Loucy (cell line): ENCODE results near the gene UROD.
"Not testable (repeated sequence)": the region's sequence is repeated elsewhere in the genome, so short reads cannot be mapped to it uniquely, and the experiment has no call there.

ENCODE experiments used
- H2AFZ ChIP-seq: fragments of 200-600 bp; sonication (generic); 2 replicates; pipeline ENCODE4 v1.6.0; 2016; ENCODE audit warnings: antibody characterized with exemption, mild to moderate bottlenecking, low read length, moderate library complexity
- H3F3A ChIP-seq: fragments of 200-600 bp; 2 replicates; pipeline ENCODE4 v1.6.0; 2016; ENCODE audit warnings: antibody characterized with exemption, low read depth, mild to moderate bottlenecking
- H3K27me3 ChIP-seq: fragments of 200-600 bp; sonication (generic); 2 replicates; pipeline ENCODE4 v1.6.1; 2014; ENCODE audit warnings: low read length, mild to moderate bottlenecking; ENCODE audit not compliant: insufficient read depth, poor library complexity, severe bottlenecking
- H3K36me3 ChIP-seq: fragments of 200-600 bp; sonication (generic); 2 replicates; pipeline ENCODE4 v1.6.1; 2016; ENCODE audit warnings: low read length; ENCODE audit not compliant: insufficient read depth
- H3K4me1 ChIP-seq: fragments of 200-600 bp; sonication (generic); 2 replicates; pipeline ENCODE4 v1.5.1; 2014; ENCODE audit warnings: low read length, mild to moderate bottlenecking; ENCODE audit not compliant: insufficient read depth, poor library complexity, severe bottlenecking
- H3K4me2 ChIP-seq: fragments of 200-600 bp; sonication (generic); 2 replicates; pipeline ENCODE4 v1.6.0; 2014; ENCODE audit warnings: antibody characterized with exemption, low read length, low read depth, mild to moderate bottlenecking; ENCODE audit not compliant: poor library complexity, severe bottlenecking
- H3K4me3 ChIP-seq: fragments of 200-600 bp; sonication (generic); 2 replicates; pipeline ENCODE4 v1.5.1; 2014; ENCODE audit warnings: low read length, mild to moderate bottlenecking, mixed read lengths; ENCODE audit not compliant: poor library complexity, severe bottlenecking
- H3K79me2 ChIP-seq: fragments of 200-600 bp; sonication (generic); 2 replicates; pipeline ENCODE4 v1.6.1; 2014; ENCODE audit warnings: low read length; ENCODE audit not compliant: insufficient read depth
- H3K9ac ChIP-seq: fragments of 200-600 bp; sonication (generic); 2 replicates; pipeline ENCODE4 v1.6.0; 2014; ENCODE audit warnings: mild to moderate bottlenecking, low read depth, low read length, moderate library complexity; ENCODE audit not compliant: poor library complexity, severe bottlenecking
- H3K9me2 ChIP-seq: fragments of 200-600 bp; sonication (generic); replicated peaks from 2 replicates; pipeline ENCODE4 v1.6.1; 2016; ENCODE audit warnings: low read depth, low read length, mixed read lengths
- H3K9me3 ChIP-seq: fragments of 200-600 bp; sonication (generic); 2 replicates; pipeline ENCODE4 v1.6.1; 2014; ENCODE audit warnings: mild to moderate bottlenecking, antibody characterized with exemption, low read length, low read depth; ENCODE audit not compliant: insufficient read depth
- H4K20me1 ChIP-seq: fragments of 200-600 bp; sonication (generic); 2 replicates; pipeline ENCODE4 v1.6.0; 2014; ENCODE audit warnings: antibody characterized with exemption, low read length, mild to moderate bottlenecking; ENCODE audit not compliant: insufficient read depth, poor library complexity, severe bottlenecking
- EZH2phosphoT487 ChIP-seq: fragments of 200-600 bp; IDR thresholded peaks from 2 replicates; pipeline ENCODE4 v1.6.1; 2018; ENCODE audit warnings: antibody characterized with exemption, mild to moderate bottlenecking, moderate library complexity, borderline replicate concordance
- TF ChIP-seq, protein P1 (sequence below): fragments of 200-600 bp; sonication (generic); conservative IDR thresholded peaks from 2 replicates; pipeline ENCODE4 v1.5.1; 2014; ENCODE audit warnings: mild to moderate bottlenecking, antibody characterized with exemption, low read length

UROD gene

DNA sequence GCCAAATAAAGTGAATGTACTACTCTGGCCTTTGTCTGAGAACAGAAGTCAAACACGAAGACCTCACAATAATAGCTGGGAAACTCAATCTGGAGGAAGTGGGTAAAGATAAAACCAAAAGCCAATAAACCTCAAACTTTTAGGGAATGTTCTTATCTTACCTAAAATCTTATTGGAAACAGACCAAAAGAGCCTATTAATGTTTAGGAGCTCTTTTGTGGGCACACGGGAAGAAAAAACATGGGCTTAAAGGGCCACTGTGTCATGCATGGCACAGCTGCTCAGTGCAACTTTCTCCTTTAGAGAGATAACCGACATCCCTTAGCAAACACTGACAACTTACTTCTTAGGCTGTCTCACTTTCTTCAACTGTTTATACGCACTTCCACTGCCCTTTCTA is 41.7 kb upstream of the UROD start:
- no peak overlapping the region for H3K4me3 ChIP-seq
- no peak for TF ChIP-seq EZH2phosphoT487
- TF ChIP-seq, protein P1, sequence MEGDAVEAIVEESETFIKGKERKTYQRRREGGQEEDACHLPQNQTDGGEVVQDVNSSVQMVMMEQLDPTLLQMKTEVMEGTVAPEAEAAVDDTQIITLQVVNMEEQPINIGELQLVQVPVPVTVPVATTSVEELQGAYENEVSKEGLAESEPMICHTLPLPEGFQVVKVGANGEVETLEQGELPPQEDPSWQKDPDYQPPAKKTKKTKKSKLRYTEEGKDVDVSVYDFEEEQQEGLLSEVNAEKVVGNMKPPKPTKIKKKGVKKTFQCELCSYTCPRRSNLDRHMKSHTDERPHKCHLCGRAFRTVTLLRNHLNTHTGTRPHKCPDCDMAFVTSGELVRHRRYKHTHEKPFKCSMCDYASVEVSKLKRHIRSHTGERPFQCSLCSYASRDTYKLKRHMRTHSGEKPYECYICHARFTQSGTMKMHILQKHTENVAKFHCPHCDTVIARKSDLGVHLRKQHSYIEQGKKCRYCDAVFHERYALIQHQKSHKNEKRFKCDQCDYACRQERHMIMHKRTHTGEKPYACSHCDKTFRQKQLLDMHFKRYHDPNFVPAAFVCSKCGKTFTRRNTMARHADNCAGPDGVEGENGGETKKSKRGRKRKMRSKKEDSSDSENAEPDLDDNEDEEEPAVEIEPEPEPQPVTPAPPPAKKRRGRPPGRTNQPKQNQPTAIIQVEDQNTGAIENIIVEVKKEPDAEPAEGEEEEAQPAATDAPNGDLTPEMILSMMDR, result no peak
- H3K36me3 ChIP-seq, result peaks cover 7% of the 10 kb centered on the region; the same call in 1 of the 2 replicates
- H3K9me2 ChIP-seq, result no peaks in the 10 kb centered on the region
- H3K79me2 ChIP-seq, result no peaks in the 10 kb centered on the region
- no peaks in the 10 kb centered on the region for H4K20me1 ChIP-seq
- no peak overlapping the region for H3K9ac ChIP-seq
- H3F3A ChIP-seq, result no peaks in the 10 kb centered on the region
- no peak overlapping the region for H2AFZ ChIP-seq
- no peak overlapping the region for H3K4me2 ChIP-seq
- no peaks in the 10 kb centered on the region for H3K9me3 ChIP-seq
- H3K27me3 ChIP-seq, result no peaks in the 10 kb centered on the region
- H3K4me1 ChIP-seq, result no peaks in the 10 kb centered on the region

DNA sequence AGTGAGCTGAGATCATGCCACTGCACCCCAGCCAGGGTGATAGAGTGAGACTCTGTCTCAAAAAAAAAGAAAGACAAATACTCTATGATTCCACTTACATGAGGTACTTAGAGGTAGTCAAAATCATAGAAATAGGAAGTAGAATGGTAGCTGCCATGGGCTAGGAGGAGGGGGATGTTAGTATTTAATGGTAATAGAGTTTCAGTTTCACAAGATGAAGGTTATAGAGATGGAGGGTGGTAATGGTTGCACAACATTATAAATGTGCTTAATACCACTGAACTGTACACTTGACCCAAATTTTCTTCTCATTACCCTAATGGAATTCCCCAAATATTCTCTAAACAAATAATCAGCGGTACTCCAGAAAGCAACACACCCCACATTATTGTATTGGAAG is 38.4 kb upstream of the UROD start:
- Histone ChIP-seq H2AFZ (no peak overlapping the region), H3K9me3 (peaks cover 5% of the 10 kb centered on the region; the same call in 1 of the 2 replicates), H3K27me3 (no peaks in the 10 kb centered on the region), H3K4me1 (no peaks in the 10 kb centered on the region), H3F3A (no peaks in the 10 kb centered on the region), H3K36me3 (peaks cover 35% of the 10 kb centered on the region), H3K4me2 (no peak overlapping the region), H3K9ac (no peak overlapping the region), H3K4me3 (no peak overlapping the region), H3K79me2 (no peaks in the 10 kb centered on the region), H3K9me2 (no peaks in the 10 kb centered on the region), H4K20me1 (no peaks in the 10 kb centered on the region)
- no peak for TF ChIP-seq EZH2phosphoT487
- TF ChIP-seq, protein P1, result no peak

DNA sequence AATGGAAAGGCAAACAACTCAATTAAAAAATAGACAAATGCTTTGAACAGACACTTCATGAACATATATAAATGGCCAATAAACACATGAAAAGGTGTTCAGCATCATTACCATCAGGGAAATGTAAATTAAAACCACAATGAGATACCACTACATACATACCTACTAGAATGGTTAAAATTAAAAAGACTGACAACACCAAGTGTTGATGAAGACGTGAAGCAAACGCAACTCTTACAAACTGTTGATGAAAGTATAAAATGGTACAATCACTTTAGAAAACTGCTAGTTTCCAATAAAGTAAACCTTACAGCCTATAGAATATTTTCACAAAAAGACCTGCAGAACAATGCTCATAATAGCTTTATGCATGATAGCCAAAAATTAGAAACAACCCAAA is 35.8 kb upstream of the UROD start:
- no peaks in the 10 kb centered on the region for H3K9me2 ChIP-seq
- H3K9ac ChIP-seq, result no peak overlapping the region
- H2AFZ ChIP-seq, result no peak overlapping the region
- H3K4me2 ChIP-seq, result no peak overlapping the region
- no peak overlapping the region for H3K4me3 ChIP-seq
- H3K27me3 ChIP-seq, result no peaks in the 10 kb centered on the region
- H3F3A ChIP-seq, result no peaks in the 10 kb centered on the region
- no peaks in the 10 kb centered on the region for H3K79me2 ChIP-seq
- no peak for TF ChIP-seq EZH2phosphoT487
- TF ChIP-seq, protein P1, result no peak
- peaks cover 35% of the 10 kb centered on the region for H3K36me3 ChIP-seq
- peaks cover 5% of the 10 kb centered on the region; the same call in 1 of the 2 replicates for H3K9me3 ChIP-seq
- H4K20me1 ChIP-seq, result no peaks in the 10 kb centered on the region
- no peaks in the 10 kb centered on the region for H3K4me1 ChIP-seq

DNA sequence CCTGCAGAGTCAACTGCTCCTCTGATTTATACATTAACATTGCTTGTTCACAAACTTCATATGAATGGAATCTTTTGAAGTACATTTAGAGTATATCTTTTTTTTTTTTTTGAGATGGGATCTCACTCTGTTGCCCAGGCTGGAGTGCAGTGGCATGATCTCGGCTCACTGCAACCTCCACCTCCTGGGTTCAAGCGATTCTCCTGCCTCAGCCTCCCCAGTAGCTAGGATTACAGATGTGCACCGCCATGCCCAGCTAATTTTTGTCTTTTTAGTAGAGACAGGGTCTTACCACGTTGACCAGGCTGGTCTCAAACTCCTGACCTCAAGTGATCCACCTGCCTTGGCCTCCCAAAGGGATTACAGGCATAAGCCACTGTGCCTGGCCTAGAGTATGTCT is 34.7 kb upstream of the UROD start:
- not testable (repeated sequence) for H2AFZ ChIP-seq, H3K4me3 ChIP-seq, H4K20me1 ChIP-seq, H3K9me2 ChIP-seq, H3K9ac ChIP-seq, H3K79me2 ChIP-seq, H3K4me1 ChIP-seq, H3K4me2 ChIP-seq, H3F3A ChIP-seq, H3K27me3 ChIP-seq, H3K9me3 ChIP-seq
- H3K36me3 ChIP-seq, result peaks cover 35% of the 10 kb centered on the region
